ENCODE results near the gene DHRS3. TPM values are rescaled to one million over a fixed set of nuclear protein-coding genes. Genes with fewer than 3 reads are reported as not detected.

DHRS3 gene
- total and polyA plus RNA-seq, 10 of the 15 experiments (the other 5 are each of a cell fraction or from before 2014, with no cell fraction given): 0.23 to 29.7 (median 1.2) TPM

GRCh38 chr1:12524266-12524665 lies 93.7 kb downstream of the DHRS3 start:
- Histone ChIP-seq H3K27me3 (replicated peaks in 1 of 2; ENCODE audit: control insufficient read depth in 2 of 2, insufficient read depth in 2 of 2, low read length in 1 of 2) (no peaks in the 10 kb centered on the region), H3K4me1 (ENCODE audit: control insufficient read depth, insufficient read depth, low read length) (no peaks in the 10 kb centered on the region), H3K79me2 (ENCODE audit: control insufficient read depth, insufficient read depth, low read length) (no peaks in the 10 kb centered on the region), H2AFZ (ENCODE audit: control insufficient read depth, low read depth, low read length) (no peak overlapping the region), H3K4me3 (no peak overlapping the region), H4K20me1 (ENCODE audit: control insufficient read depth, insufficient read depth) (no peaks in the 10 kb centered on the region), H3K4me2 (ENCODE audit: control insufficient read depth, insufficient read depth) (no peak overlapping the region), H3K27ac (ENCODE audit: control insufficient read depth, insufficient read depth) (no peak overlapping the region), H3K9me3 (replicated peaks; ENCODE audit: control insufficient read depth, insufficient read depth, low read length) (no peaks in the 10 kb centered on the region; the same call in 2 of the 3 replicates), H3K36me3 (ENCODE audit: control insufficient read depth in 2 of 2, insufficient read depth in 2 of 2, low read length in 1 of 2) (no peaks in the 10 kb centered on the region), H3K9ac (ENCODE audit: control insufficient read depth, insufficient read depth, low read length) (no peak overlapping the region)
- ATAC-seq: no peak
- no peak for FAIRE-seq
- intact Hi-C loops (cut with micrococcal nuclease; ENCODE audit: unreplicated experiment): no loop called here
- in situ Hi-C loops (cut with MboI): no loop called here
- ChIA-PET SMC1A (ENCODE audit: uncharacterized antibody, unreplicated experiment) (no interaction called here), RAD21 (ENCODE audit: unreplicated experiment) (no interaction called here), POLR2A (no interaction called here), CTCF (no interaction called here)
- BruUV-seq (replicated peaks): no TSS peak
- no peak for TF ChIP-seq PML (IDR thresholded peaks at IDR 0.05; ENCODE audit: low read length)
- TF ChIP-seq ZSCAN29 (IDR thresholded peaks at IDR 0.05): no peak
- no peak for TF ChIP-seq CHD4 (IDR thresholded peaks at IDR 0.05)
- no peak for TF ChIP-seq YBX1 (IDR thresholded peaks at IDR 0.05)
- TF ChIP-seq IRF5 (IDR thresholded peaks at IDR 0.05; ENCODE audit: borderline replicate concordance): no peak
- no peak for TF ChIP-seq RBBP5 (conservative IDR thresholded peaks at IDR 0.05)
- TF ChIP-seq ZBTB11 (CRISPR knock-in tag; IDR thresholded peaks at IDR 0.05): no peak
- TF ChIP-seq JUND (IDR thresholded peaks at IDR 0.05; ENCODE audit: low read depth, low read length): no peak
- TF ChIP-seq NBN (IDR thresholded peaks at IDR 0.05): no peak
- TF ChIP-seq SMC3 (IDR thresholded peaks at IDR 0.05; ENCODE audit: borderline replicate concordance, low read length): no peak
- TF ChIP-seq IKZF2 (IDR thresholded peaks at IDR 0.05): no peak
- no peak for TF ChIP-seq SRF (IDR thresholded peaks at IDR 0.05; ENCODE audit: low read depth in 2 of 2, low read length in 2 of 2)
- no peak for TF ChIP-seq E2F8 (IDR thresholded peaks at IDR 0.05; ENCODE audit: low read depth, partially characterized antibody)
- TF ChIP-seq BCLAF1 (IDR thresholded peaks at IDR 0.05): no peak
- TF ChIP-seq KLF5 (IDR thresholded peaks at IDR 0.05; ENCODE audit: partially characterized antibody): no peak
- 90% methylated on average over 2 of the region's 2 CpGs for whole genome bisulfite sequencing (ENCODE audit: insufficient coverage, insufficient replicate concordance, low lambda C conversion rate, missing lambda C conversion rate)
- no peak for DNase-seq (ENCODE audit: low read depth, low spot score)
